ENCODE data around the gene UBR3.

DNA sequence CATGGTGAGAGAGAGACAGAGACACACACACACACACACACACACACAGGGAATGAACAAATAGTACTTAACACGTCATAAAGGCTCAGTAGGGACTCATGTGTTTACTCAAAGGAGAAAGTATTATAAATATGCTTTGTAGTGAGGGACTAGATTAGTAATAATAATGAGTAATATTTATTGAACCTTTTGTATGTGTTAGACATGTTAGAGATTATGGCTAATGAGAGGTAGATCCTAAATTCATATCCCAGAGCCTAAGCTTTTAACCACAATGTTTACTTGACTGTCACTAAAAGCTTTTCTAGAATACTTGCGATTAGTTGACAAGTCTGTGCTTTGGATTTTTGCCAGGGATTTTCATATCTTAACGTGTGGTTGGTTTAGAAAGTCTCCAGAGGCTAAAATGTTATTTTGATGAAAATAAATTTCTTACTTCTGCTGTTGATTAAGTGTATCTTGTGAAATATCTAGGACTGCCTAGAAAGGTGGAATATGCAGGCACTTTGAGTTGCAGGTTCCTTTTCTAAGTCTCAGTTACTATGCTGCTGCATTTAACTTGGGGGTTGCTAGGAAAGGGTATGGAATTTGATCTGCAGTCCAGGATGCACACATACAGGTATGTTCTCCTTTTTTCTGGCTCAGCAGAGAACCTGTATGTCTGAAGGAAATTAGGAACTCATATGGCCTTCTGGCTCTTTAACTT lies 64.5 kb downstream of the UBR3 start:
- TF ChIP-seq, protein P1, sequence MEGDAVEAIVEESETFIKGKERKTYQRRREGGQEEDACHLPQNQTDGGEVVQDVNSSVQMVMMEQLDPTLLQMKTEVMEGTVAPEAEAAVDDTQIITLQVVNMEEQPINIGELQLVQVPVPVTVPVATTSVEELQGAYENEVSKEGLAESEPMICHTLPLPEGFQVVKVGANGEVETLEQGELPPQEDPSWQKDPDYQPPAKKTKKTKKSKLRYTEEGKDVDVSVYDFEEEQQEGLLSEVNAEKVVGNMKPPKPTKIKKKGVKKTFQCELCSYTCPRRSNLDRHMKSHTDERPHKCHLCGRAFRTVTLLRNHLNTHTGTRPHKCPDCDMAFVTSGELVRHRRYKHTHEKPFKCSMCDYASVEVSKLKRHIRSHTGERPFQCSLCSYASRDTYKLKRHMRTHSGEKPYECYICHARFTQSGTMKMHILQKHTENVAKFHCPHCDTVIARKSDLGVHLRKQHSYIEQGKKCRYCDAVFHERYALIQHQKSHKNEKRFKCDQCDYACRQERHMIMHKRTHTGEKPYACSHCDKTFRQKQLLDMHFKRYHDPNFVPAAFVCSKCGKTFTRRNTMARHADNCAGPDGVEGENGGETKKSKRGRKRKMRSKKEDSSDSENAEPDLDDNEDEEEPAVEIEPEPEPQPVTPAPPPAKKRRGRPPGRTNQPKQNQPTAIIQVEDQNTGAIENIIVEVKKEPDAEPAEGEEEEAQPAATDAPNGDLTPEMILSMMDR (conservative IDR thresholded peaks at IDR 0.05; ENCODE audit: low read depth in 2 of 2), result no peak
- TF ChIP-seq POLR2AphosphoS5 (IDR thresholded peaks at IDR 0.05; ENCODE audit: low read depth) (no peak), EZH2 (IDR thresholded peaks at IDR 0.05; ENCODE audit: low read depth, unreplicated experiment) (no peak), ZNF114 (CRISPR knock-in tag; IDR thresholded peaks at IDR 0.05) (no peak), CREB1 (CRISPR knock-in tag; IDR thresholded peaks at IDR 0.05; ENCODE audit: low read depth) (no peak)
- TF ChIP-seq, protein P2, sequence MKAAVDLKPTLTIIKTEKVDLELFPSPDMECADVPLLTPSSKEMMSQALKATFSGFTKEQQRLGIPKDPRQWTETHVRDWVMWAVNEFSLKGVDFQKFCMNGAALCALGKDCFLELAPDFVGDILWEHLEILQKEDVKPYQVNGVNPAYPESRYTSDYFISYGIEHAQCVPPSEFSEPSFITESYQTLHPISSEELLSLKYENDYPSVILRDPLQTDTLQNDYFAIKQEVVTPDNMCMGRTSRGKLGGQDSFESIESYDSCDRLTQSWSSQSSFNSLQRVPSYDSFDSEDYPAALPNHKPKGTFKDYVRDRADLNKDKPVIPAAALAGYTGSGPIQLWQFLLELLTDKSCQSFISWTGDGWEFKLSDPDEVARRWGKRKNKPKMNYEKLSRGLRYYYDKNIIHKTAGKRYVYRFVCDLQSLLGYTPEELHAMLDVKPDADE (IDR thresholded peaks at IDR 0.05), result no peak
- TF ChIP-seq, protein P3, sequence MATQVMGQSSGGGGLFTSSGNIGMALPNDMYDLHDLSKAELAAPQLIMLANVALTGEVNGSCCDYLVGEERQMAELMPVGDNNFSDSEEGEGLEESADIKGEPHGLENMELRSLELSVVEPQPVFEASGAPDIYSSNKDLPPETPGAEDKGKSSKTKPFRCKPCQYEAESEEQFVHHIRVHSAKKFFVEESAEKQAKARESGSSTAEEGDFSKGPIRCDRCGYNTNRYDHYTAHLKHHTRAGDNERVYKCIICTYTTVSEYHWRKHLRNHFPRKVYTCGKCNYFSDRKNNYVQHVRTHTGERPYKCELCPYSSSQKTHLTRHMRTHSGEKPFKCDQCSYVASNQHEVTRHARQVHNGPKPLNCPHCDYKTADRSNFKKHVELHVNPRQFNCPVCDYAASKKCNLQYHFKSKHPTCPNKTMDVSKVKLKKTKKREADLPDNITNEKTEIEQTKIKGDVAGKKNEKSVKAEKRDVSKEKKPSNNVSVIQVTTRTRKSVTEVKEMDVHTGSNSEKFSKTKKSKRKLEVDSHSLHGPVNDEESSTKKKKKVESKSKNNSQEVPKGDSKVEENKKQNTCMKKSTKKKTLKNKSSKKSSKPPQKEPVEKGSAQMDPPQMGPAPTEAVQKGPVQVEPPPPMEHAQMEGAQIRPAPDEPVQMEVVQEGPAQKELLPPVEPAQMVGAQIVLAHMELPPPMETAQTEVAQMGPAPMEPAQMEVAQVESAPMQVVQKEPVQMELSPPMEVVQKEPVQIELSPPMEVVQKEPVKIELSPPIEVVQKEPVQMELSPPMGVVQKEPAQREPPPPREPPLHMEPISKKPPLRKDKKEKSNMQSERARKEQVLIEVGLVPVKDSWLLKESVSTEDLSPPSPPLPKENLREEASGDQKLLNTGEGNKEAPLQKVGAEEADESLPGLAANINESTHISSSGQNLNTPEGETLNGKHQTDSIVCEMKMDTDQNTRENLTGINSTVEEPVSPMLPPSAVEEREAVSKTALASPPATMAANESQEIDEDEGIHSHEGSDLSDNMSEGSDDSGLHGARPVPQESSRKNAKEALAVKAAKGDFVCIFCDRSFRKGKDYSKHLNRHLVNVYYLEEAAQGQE (IDR thresholded peaks at IDR 0.05; ENCODE audit: unreplicated experiment), result no peak

Data from GM23338 (cell line).